PFSK-1 (cell line): ENCODE results near the gene EVC2.

ENCODE experiments used
- FOXP2 ChIP-seq: optimal IDR thresholded peaks from 2 replicates; pipeline ENCODE3; 2011; ENCODE audit warnings: borderline replicate concordance, control low read depth, inconsistent platforms; ENCODE audit not compliant: insufficient read depth; ENCODE audit errors: extremely low read length, extremely low read depth
- POLR2AphosphoS5 ChIP-seq: IDR thresholded peaks from 2 replicates; pipeline ENCODE4 v1.6.1; 2012; ENCODE audit warnings: low read depth, mild to moderate bottlenecking, control low read depth, low read length, moderate library complexity
- REST ChIP-seq, 2 experiments: IDR thresholded peaks; 2 replicates each; pipeline versions ENCODE4 v1.6.1 to v1.8.0; 2011 to 2012; ENCODE audit warnings: low read depth in 2 of 2, low read length in 2 of 2, control low read depth in 1 of 2, inconsistent platforms in 1 of 2, mild to moderate bottlenecking in 1 of 2, moderate library complexity in 1 of 2; ENCODE audit not compliant: insufficient read depth in 1 of 2
- SIN3A ChIP-seq: IDR thresholded peaks from 2 replicates; pipeline ENCODE4 v1.6.1; 2012; ENCODE audit warnings: mild to moderate bottlenecking, low read length, moderate library complexity, borderline replicate concordance; ENCODE audit not compliant: insufficient read depth
- TAF1 ChIP-seq: IDR thresholded peaks from 2 replicates; pipeline ENCODE4 v1.6.1; 2012; ENCODE audit warnings: low read length, control low read depth, borderline replicate concordance; ENCODE audit not compliant: insufficient read depth

Gene EVC2

DNA sequence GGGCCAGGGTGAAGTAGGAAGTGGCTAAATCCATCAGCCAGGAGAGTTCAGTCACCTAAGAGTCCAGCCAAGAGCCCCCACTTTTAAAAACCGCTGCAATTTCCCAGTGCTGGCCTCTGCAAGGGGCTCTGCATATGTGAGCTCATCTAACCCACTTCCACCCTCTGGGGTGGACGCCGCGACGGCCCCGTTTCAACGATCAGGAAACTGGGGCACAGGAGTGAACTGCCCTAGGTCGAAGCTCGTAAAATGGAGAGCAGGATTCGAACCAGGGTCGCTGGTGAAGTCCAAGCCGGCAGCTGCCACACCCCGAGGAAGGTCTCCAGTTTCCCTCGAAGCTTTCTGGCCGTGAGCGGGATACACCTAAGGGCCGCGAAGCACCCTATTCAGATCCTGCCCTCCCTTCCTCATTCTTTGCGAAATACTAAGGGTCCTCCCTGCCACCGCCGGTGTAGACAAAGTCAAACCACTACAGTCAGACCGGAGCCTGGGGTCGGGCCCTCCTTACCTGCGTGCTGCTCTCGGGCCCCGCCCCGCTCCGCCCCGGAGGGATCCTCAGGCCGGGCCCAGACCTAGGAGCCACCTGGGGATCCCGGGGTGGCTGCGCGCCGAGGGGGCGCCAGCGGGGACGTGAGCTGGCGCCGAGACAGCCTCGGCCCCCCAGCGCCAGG is 446 bp downstream of the EVC2 start:
- TF ChIP-seq POLR2AphosphoS5 (no peak), FOXP2 (no peak), SIN3A (no peak), TAF1 (no peak), REST (IDR thresholded peaks at IDR 0.05; ENCODE audit: insufficient read depth in 1 of 2, low read depth in 2 of 2, low read length in 2 of 2) (no peak)

DNA sequence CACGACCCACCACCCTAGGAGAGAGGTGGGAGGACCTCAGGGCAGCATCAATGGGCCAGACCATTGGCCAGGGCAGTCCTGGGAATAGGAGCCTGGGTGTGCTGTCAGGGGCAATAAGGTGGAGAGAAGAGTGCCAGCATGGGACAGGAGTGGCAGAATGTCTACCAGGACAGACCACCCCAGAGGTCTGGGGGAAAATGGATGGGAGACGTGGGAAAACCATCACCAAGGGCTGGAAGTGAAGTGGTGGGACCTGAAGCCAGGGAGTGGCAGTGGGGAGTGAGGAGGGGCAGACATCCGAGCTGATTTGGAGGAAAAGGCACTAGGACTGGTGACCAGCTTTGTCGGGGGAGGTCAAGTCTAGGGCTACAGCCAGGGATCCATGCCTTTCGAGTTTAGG is 993 bp downstream of the EVC2 start:
- TF ChIP-seq FOXP2 (no peak), TAF1 (no peak), REST (IDR thresholded peaks at IDR 0.05; ENCODE audit: insufficient read depth in 1 of 2, low read depth in 2 of 2, low read length in 2 of 2) (no peak), SIN3A (no peak), POLR2AphosphoS5 (no peak)

DNA sequence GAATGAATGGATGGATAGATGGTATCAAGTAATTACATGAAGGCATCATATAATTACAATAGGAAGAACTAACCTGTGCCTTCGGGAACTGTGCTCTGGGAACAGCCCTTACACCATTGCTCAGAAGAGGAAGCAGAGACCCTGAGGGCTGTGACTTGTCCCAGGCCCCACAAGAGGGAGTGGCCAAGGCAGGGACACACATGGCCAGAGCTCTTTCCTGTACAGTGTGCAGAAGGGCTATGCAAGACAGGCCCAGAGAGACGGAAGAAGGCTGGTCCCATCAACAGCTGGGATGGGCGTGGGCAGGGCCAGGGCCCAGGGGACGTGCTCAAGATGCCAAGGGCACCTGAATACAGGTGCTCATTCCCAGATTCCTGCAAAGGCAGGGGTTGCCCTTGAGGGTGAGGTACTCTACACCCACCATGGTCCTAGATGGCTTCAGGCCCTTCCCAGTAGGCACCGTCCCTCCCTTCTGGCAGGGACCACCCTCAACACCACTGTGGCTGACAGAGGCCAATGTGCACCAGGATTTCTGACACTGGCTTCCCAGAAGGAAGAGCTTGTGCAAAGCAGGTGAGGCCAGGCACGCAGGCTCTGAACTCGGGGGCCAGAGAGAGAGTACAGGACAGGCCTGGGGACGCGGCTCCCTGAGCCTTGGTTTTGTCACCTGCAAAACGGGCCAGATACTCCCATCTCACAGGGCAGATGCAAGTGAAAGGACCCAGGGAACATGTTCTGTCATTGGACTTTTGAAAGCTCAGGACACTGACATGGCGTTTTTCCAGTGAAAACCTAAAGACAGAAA is 1.7 kb downstream of the EVC2 start:
- TF ChIP-seq REST (IDR thresholded peaks at IDR 0.05; ENCODE audit: insufficient read depth in 1 of 2, low read depth in 2 of 2, low read length in 2 of 2) (no peak), SIN3A (no peak), POLR2AphosphoS5 (no peak), FOXP2 (no peak), TAF1 (no peak)

DNA sequence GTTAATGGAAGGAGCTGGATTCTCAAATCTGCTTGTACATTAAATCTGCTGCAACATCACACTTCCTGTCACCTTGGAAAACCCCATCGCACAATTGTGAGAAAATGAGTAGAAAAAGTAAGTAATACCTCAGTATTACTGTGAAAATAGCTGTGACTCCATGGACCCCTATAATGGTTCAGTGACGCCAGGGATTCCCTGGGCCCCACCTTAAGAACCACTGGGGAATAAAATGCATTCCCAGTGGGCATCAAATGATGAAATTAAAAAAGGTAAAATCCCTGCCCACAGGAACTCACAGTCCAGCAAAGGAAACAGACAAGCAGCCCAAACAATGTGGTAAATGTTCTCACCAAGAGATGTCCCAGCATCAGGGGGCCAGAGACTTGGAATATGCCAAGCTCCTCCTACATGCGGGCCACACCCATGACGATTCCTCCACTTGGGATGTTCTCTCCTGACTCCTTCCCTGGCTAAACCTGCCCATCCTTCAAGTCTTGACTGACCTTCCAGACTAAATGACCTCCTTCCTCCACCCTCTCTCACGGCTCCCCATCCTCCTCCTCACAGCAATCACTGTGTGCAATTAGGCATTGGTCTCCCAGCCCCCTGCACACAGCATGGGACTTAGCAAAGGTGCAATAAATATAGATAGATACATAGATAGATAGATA is 2.6 kb downstream of the EVC2 start:
- TF ChIP-seq POLR2AphosphoS5 = no peak
- no peak for TF ChIP-seq REST (IDR thresholded peaks at IDR 0.05; ENCODE audit: insufficient read depth in 1 of 2, low read depth in 2 of 2, low read length in 2 of 2)
- no peak for TF ChIP-seq SIN3A
- TF ChIP-seq TAF1 = no peak
- TF ChIP-seq FOXP2 = no peak
